ENCODE results near the gene PRTN3.
"Not testable (repeated sequence)": the region's sequence is repeated elsewhere in the genome, so short reads cannot be mapped to it uniquely, and the experiment has no call there.

Gene PRTN3

DNA sequence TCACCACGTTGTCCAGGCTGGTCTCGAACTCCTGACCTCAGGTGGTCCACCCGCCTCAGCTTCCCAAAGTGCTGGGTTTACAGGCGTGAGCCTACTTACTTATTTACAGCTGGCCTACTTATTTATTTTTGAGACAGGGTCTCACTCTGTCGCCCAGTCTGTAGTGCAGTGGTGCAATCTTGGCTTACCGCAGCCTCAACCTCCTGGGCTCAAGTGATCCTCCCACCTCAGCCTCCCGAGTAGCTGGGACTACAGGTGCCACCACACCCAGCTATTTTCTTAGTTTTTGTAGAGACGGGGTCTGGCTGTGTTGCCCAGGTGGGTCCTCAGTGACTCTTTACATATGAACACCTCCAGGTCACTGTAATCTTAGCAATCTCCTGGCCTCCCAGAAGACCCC, 8.4 kb downstream of the PRTN3 start:
- DNase-seq = not testable (repeated sequence)

DNA sequence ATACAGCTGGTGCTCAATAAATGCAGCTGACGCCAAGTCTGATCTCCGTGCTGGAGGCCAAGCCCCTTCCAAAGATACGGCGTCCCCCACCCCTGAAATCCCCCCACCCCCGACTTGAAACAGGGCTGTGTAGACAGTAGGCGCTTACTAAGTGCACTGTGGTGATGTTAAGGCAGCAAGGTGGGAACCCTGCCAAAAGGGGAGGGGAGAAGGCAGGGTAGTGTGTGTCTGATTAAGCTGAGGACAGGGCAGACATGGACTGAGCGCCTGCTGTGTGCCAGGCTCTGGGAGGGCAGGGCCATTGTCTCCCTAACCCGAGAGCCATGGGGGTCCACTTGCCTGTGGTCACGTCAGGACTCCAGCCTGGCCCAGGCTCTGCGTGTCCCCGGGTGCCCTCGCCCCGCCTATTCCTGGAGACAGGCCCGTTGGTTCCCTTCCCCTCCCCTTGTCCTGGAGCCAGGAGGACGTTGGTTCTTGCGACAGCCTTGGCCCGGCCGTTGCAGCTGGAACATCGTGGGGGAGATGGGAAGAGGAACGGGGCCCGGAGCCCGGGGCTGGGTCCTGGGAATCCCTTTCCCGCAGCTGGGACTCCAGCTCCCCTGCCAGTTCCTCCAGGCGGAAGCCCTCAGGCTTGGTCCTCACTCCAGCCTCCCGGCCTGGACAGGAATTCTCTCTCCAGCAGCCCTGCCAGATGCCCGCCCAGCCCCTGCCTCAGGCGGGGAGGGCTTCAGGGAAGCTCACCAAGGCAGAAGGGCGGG, 9.6 kb downstream of the PRTN3 start:
- no peak for DNase-seq

GRCh38 chr19:850979-851335, 10.2 kb downstream of the PRTN3 start:
- DNase-seq = no peak

- no peak for DNase-seq
Observed at GRCh38 chr19:852136-853013, 11.6 kb downstream of the PRTN3 start, which contains the start of gene ELANE. ELANE (plus strand) TSS chr19:852303; CDS start chr19:852329, 26 bp downstream.

- no peak for DNase-seq
Observed at GRCh38 chr19:853014-853585, 12.3 kb downstream of the PRTN3 start.

GRCh38 chr19:853614-854220, 12.9 kb downstream of the PRTN3 start:
- not testable (repeated sequence) for DNase-seq

DNA sequence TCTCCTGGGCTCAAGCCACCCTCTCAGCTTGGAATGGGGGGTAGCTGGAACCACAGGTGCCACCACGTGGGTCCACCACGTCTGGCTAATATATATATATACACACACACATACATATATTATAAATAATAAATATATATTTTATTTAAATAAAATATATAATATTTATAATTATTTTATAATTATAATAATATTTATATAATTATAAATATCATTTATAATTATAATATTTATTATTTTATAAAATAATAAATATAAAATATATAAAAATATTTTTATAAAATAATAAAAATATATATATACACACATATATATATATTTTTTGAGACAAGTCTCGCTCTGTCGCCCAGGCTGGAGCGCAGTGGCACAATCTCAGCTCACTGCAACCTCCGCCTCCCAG, 13.8 kb downstream of the PRTN3 start:
- DNase-seq = no peak

GRCh38 chr19:855142-855541, 14.3 kb downstream of the PRTN3 start:
- no peak for DNase-seq

- DNase-seq = no peak
Observed at GRCh38 chr19:855566-856120, 14.8 kb downstream of the PRTN3 start.

- DNase-seq = no peak
Observed at GRCh38 chr19:858284-858683, 17.5 kb downstream of the PRTN3 start.

GRCh38 chr19:858868-859843, 18.4 kb downstream of the PRTN3 start, which contains the start of gene CFD:
CFD (plus strand) TSS chr19:859664; CDS start chr19:859690, 26 bp downstream.
- DNase-seq = no peak

DNA sequence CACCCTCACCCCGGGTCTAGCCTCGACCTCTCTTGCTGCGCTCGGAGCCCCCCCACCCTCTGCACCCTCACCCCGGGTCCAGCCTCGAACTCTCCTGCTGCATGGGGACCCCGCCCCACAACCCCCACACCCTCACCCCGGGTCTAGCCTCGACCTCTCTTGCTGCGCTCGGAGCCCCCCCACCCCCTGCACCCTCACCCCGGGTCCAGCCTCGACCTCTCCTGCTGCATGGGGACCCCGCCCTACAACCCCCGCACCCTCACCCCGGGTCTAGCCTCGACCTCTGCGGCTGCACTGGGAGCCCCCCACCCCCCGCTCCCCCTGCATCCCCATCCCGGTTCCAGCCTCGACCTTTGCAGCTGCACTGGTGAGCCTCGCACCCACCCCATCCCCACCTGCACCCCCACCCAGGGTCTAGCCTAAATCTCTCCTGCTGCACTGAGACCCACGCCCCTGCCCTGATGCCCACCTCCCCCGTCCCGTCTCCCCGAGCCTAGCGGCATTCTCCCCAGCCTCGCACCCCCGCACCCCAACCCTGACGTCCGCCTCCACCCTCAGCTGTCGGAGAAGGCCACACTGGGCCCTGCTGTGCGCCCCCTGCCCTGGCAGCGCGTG, 20.4 kb downstream of the PRTN3 start:
- DNase-seq = no peak

GRCh38 chr19:861756-862580, 21.2 kb downstream of the PRTN3 start:
- DNase-seq = peak; percentile 63

DNA sequence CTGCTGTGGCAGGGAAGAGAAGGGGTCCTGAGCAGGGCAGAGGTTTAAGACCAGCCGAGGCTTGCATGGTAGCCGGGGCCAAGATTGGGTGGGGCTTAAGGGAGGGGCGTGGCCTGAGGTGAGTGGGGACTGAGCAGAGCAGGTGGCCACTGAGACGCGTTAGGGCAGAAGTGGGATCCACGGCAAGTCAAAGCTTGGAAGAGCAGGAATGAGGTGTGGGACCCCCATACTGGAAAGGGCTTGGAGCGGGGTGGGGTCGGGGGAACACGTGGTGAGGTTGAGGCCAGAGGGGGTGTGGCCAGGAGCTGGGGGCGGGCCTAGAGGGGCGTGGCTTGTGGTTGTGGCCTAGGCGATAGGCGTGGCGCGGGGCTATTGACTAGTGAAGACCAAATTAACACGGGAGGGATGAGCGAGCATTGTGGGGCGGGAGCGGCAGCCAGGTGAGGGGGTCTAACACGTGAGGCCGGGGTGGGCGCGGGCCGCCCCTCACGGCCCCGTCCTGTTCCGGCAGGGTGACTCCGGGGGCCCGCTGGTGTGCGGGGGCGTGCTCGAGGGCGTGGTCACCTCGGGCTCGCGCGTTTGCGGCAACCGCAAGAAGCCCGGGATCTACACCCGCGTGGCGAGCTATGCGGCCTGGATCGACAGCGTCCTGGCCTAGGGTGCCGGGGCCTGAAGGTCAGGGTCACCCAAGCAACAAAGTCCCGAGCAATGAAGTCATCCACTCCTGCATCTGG, 21.9 kb downstream of the PRTN3 start:
- peak; percentile 70 for DNase-seq

DNA sequence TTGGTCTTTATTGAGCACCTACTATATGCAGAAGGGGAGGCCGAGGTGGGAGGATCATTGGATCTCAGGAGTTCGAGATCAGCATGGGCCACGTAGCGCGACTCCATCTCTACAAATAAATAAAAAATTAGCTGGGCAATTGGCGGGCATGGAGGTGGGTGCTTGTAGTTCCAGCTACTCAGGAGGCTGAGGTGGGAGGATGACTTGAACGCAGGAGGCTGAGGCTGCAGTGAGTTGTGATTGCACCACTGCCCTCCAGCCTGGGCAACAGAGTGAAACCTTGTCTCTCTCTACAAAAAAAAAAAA, 22.5 kb downstream of the PRTN3 start:
- DNase-seq = no peak

DNA sequence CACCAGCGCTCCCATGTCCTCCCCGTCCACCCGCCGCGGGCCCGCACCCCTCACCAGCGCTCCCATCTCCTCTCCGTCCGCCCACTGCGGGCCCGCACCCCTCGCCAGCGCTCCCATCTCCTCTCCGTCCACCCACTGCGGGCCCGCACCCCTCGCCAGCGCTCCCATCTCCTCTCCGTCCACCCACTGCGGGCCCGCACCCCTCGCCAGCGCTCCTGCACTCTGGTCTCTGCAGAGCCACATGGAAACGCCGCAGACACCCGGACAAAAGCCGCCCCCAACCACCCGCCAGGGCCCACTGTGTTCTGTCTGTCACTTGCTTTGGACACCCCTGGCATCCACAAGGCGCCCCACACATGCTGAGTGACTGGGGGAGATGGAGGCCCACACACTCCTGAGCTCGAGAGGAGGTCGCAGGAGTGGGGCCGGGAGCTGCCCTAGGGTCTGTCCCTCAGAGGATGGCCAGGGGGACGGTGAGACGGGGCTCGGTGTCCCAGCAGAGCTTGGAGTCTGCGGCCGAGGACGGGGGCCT, 26.0 kb downstream of the PRTN3 start:
- DNase-seq = no peak

DNA sequence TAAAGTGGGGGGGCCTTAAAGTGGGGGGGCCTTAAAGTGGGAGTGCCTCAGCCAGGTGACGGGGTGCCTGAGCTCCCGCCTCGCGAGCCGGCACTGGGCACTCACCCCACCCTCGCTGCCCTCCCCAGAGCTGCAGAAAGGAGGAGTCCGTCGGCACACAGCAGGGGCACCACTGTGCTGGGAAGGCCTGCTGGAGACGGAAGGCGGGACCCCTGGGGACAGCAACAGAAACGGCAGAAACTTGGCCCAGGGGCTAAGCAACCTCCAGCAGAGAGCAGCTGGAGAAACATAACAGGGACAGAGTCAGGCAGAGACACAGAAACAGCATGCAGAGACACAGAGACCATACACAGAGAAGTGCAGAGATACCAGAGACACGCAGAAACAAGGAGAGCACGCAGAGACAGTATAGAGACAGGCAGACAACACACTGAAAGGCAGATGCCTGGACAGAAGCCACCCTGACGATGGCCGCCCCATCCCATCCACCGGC, 26.5 kb downstream of the PRTN3 start:
- no peak for DNase-seq

GRCh38 chr19:867855-868457, 27.2 kb downstream of the PRTN3 start:
- no peak for DNase-seq

Measured in activated T-cell treated with anti-CD3 and anti-CD28 coated beads for 4 hours (primary cell).